ENCODE measurements around the gene STRN4.

DNA sequence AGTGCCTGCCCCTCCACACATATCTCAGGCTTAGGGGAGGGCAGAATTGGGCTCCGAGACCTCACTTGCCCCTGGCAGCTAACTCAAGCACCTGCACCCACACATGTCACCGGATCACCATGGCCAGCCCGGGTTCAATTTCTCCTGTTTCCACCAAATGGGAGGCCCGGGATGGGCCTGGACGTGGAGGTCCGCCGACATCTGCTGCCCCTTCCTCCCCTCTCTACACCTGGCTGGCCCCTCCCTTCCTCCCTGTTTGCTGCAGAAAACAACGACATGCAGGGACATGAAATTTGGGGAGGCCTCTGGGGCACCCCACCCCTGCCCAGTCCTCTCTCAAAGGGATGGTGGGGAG, 30.7 kb downstream of the STRN4 start:
- no peak for TF ChIP-seq CTCF (IDR thresholded peaks at IDR 0.05)
- TF ChIP-seq POLR2AphosphoS5 (IDR thresholded peaks at IDR 0.05): no peak
